GM12872 (cell line): ENCODE results near the gene INTS1.

Experiments
- TF ChIP-seq, protein P1 (sequence below): IDR thresholded peaks from 3 replicates; pipeline ENCODE4 v1.5.1; 2011; ENCODE audit warnings: low read depth, mild to moderate bottlenecking, low read length, moderate library complexity; ENCODE audit not compliant: insufficient read depth

INTS1 gene

DNA sequence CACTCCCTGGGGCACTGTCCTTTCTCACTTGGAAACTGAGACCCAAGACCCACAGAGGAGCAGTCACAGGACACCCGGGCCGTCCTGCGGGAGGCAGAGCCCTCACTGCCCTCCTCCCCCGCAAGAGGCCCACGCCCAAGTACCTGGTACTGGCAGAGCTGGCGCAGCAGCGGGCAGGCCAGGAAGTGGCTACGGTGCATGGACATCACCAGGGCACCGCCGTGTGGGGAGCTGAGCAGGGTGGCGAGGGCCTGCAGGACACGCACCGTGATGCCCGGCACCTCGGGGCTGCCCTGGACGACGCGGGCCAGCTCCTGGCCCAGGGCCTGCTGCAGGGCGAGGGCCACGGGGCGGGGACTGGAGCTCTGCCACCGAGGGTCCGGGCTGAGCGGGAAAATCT lies 24.9 kb downstream of the INTS1 start:
- TF ChIP-seq, protein P1, sequence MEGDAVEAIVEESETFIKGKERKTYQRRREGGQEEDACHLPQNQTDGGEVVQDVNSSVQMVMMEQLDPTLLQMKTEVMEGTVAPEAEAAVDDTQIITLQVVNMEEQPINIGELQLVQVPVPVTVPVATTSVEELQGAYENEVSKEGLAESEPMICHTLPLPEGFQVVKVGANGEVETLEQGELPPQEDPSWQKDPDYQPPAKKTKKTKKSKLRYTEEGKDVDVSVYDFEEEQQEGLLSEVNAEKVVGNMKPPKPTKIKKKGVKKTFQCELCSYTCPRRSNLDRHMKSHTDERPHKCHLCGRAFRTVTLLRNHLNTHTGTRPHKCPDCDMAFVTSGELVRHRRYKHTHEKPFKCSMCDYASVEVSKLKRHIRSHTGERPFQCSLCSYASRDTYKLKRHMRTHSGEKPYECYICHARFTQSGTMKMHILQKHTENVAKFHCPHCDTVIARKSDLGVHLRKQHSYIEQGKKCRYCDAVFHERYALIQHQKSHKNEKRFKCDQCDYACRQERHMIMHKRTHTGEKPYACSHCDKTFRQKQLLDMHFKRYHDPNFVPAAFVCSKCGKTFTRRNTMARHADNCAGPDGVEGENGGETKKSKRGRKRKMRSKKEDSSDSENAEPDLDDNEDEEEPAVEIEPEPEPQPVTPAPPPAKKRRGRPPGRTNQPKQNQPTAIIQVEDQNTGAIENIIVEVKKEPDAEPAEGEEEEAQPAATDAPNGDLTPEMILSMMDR = no peak

DNA sequence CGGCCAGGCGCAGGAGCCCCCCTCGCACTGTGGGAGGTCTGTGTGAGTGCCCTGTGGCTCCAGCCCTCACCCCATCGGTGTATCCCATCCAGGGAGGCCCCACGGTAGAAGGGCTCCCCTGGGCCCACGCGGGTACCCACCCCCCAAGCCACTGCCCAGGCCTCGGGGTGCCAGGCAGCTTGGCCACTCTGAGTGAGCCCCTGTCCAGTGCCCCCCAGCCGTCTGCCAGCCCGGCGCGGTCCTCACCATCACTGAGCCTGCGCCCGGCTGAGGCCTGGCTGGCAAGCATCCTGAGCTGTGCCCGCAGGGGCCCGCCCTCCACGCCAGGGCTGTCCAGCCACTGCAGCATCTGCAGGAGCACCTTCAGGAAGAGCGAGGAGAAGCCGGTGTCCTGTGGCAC lies 25.7 kb downstream of the INTS1 start:
- TF ChIP-seq, protein P1 = no peak

DNA sequence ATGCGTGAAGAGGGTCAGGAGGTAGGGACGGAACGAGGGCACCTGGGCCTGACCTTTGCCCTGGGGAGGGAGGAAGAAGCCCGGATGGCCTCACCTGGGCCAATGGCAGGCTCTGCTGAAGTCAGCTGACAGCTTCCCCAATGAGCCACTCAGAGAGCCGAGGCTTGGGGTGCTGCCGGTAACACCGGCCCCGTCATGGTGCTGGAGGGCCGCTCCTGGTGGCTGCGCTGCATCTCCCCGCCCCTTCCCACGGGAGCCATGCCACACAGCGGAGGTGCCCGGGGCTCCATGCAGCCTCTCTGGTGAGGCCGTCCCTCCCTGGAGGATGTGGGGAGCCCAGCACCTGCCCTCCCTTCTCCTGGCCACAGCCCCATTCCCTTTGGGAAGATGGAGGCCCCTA lies 27.3 kb downstream of the INTS1 start:
- TF ChIP-seq, protein P1 = no peak

DNA sequence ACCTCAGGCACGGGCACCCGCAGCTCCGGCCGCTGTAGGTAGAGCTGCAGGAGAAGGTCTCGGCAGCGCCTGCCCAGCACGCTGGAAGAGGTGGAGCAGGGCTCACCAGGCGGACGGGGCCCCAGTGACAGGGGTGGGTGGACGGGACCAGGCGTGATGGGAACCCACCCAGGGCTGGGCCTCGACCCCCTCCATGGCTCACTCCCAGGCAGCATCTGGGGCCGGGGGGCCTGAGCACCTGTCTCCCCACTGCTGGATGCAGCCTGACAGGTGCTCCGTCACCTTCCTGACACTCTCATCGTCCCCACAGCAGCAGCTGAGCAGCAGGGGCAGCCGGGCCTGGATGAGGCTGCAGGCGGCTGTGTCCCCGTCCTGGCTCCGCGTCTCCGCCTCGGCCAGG lies 28.2 kb downstream of the INTS1 start:
- TF ChIP-seq, protein P1 = no peak

DNA sequence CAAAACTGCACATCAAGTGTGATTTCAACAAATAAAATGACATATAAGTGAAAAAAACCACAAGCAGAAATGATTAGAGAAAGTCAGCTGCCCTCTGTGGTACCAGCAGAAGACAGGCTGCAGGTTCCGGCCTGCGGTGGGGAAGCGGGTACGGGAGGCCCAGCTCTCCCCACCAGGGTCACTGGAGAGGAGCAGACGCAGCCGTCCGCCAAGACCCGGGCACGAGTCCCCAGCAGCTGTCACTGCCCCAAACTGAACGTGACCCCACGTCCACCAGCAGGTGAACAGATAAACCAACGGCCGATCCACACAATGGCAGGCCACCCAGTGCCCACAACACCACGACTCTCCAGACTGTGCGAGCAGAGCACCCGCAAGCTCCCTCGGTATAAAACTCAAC lies 28.8 kb downstream of the INTS1 start:
- TF ChIP-seq, protein P1 = no peak

DNA sequence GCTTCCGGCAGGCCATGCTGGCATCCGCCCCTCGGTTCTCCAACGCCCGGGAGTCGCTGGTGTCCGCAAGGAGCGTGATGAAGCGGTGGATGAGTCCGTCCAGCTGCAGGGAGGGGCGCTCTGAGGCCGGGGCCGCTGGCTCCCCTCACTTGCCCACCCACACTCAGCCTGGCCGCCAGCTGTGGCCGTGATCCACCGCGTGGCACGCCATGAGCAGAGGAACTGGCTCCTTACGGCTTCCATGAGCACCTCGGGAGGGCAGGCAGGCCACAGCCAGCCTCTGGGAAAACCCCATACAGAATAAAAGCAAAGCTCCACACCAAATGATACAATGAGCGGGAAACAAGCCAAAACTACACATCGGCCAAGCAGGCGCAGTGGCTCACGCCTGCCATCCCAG lies 29.5 kb downstream of the INTS1 start:
- TF ChIP-seq, protein P1 = no peak

DNA sequence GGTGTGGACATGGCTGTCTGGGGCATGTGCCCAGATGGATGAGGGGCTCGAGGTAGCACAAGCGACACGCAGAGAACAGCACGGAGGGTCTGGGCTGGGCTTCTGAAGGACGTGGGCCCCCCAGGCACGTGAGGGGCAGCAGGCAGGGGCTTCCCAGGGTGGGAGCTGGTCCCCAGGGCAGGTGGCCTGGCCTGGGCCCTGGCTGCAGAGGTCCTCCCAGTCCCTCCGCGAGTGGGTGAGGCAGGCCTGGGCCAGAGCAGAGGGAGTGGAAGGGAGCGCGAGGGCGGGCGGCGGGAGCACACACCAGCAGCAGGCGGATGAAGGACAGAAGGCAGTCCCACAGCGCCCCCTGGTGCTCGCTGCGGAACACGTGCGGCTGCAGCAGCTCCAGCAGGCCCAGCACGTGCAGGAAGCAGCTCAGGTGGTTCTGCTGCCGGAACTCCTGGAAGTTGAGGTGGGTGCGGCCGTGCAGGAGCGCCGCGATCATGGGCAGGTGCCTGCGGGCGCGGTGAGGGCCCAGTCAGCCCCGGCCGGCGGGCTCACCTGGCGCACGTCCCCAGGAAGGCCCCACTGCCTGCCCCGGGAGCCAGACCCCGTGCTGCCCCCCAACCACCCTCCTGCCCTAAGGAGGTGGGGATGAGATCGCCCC lies 30.2 kb downstream of the INTS1 start:
- TF ChIP-seq, protein P1 = peak; percentile 93
